CD4-positive, alpha-beta T cell treated with Interleukin-4 for 4 hours (primary cell): Measurements from ENCODE around the gene TNFSF13.
A peak's percentile ranks its signal among the peaks of the same experiment; 100 is the strongest.

Experiments
- DNase-seq: peaks from one replicate; pipeline ENCODE4 v3.0.0-alpha.2; 2020

The TNFSF13 gene, protein sequence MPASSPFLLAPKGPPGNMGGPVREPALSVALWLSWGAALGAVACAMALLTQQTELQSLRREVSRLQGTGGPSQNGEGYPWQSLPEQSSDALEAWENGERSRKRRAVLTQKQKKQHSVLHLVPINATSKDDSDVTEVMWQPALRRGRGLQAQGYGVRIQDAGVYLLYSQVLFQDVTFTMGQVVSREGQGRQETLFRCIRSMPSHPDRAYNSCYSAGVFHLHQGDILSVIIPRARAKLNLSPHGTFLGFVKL

DNA sequence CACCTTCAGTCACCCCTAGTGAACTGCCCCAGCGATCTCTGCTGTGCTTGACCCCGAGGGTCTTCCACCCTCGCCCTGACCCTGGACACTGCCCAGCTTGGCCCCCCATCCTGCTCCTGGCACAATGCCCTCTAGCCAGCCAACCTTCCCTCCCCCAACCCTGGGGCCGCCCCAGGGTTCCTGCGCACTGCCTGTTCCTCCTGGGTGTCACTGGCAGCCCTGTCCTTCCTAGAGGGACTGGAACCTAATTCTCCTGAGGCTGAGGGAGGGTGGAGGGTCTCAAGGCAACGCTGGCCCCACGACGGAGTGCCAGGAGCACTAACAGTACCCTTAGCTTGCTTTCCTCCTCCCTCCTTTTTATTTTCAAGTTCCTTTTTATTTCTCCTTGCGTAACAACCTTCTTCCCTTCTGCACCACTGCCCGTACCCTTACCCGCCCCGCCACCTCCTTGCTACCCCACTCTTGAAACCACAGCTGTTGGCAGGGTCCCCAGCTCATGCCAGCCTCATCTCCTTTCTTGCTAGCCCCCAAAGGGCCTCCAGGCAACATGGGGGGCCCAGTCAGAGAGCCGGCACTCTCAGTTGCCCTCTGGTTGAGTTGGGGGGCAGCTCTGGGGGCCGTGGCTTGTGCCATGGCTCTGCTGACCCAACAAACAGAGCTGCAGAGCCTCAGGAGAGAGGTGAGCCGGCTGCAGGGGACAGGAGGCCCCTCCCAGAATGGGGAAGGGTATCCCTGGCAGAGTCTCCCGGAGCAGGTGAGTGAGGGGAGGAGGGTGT lies at the start of gene TNFSF13:
Gene TNFSF13 (plus strand): TSS at position 207 of the 776 bp plus-strand sequence. CDS start 290 bp downstream, at position 497.
- no peak for DNase-seq

DNA sequence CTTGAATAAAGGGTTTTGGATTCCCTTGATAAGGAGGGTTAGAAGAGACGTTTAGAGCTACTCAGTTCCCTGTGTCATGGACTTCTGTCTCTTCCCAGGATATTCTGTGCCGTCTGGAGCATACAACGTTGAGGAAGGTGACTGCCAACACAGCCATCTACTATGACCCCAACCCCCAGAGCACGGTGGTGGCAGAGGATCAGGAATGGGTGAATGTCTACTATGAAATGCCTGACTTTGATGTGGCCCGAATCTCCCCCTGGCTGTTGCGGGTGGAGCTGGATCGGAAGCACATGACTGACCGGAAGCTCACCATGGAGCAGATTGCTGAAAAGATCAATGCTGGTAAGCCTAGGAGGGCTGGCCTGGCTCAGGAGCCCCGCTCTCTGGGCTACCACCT lies 49.7 kb upstream of the TNFSF13 start:
- no peak for DNase-seq

DNA sequence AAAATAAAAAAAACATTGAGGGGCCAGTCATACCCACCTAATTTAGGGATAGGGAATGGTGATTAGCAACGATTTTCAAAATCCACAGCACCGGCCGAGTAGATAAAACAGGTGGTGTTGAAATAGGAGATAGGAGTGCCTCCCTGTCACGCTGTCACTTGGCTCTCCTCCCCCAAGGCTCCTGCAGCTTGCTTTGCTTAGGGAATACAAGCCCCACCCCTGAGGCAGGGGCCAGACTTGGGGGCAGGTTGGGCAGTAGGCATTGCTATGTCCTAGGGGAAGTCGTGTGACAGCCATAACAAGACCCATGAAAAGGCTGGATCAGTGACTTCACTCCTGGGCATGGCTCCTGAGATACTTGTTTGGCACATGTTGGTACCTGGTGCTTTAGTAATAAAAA lies 48.6 kb upstream of the TNFSF13 start:
- no peak for DNase-seq

DNA sequence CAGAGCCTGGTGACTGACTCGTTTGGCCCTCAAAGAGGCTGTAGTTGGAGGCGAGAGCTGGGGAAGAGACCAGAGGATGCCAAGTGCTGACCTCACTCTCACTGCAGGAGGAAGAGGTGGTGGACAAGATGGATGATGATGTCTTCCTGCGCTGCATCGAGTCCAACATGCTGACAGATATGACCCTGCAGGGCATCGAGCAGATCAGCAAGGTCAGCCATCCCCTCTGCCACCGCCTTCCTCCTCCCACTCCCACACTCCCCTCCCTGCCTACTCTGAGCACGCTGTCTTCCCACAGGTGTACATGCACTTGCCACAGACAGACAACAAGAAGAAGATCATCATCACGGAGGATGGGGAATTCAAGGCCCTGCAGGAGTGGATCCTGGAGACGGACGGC lies 47.4 kb upstream of the TNFSF13 start:
- no peak for DNase-seq

DNA sequence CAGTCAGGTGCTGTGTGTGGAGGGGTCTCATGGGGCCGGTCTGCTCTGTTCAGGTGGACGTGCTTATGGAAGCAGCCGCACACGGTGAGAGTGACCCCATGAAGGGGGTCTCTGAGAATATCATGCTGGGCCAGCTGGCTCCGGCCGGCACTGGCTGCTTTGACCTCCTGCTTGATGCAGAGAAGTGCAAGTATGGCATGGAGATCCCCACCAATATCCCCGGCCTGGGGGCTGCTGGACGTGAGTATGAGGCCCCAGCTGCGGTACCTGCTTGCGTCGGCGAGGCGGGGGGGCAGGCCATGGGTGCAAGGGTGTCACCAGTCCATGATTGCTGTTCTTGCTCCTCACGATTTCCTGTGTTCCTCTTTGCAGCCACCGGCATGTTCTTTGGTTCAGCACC lies 46.4 kb upstream of the TNFSF13 start:
- no peak for DNase-seq

DNA sequence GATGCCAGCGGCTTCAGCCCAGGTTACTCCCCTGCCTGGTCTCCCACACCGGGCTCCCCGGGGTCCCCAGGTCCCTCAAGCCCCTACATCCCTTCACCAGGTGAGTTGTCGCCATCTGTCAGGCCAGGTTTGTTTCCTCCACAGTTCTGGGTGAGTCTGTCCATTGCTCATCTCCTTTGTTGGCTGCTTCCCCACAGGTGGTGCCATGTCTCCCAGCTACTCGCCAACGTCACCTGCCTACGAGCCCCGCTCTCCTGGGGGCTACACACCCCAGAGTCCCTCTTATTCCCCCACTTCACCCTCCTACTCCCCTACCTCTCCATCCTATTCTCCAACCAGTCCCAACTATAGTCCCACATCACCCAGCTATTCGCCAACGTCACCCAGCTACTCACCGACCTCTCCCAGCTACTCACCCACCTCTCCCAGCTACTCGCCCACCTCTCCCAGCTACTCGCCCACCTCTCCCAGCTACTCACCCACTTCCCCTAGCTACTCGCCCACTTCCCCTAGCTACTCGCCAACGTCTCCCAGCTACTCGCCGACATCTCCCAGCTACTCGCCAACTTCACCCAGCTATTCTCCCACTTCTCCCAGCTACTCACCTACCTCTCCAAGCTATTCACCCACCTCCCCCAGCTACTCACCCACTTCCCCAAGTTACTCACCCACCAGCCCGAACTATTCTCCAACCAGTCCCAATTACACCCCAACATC lies 45.6 kb upstream of the TNFSF13 start:
- no peak for DNase-seq

DNA sequence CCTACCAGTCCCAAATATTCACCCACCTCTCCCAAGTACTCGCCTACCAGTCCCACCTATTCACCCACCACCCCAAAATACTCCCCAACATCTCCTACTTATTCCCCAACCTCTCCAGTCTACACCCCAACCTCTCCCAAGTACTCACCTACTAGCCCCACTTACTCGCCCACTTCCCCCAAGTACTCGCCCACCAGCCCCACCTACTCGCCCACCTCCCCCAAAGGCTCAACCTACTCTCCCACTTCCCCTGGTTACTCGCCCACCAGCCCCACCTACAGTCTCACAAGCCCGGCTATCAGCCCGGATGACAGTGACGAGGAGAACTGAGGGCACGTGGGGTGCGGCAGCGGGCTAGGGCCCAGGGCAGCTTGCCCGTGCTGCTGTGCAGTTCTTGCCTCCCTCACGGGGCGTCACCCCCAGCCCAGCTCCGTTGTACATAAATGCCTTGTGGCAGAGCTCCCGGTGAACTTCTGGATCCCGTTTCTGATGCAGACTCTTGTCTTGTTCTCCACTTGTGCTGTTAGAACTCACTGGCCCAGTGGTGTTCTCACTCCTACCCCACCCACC lies 44.6 kb upstream of the TNFSF13 start:
- no peak for DNase-seq

DNA sequence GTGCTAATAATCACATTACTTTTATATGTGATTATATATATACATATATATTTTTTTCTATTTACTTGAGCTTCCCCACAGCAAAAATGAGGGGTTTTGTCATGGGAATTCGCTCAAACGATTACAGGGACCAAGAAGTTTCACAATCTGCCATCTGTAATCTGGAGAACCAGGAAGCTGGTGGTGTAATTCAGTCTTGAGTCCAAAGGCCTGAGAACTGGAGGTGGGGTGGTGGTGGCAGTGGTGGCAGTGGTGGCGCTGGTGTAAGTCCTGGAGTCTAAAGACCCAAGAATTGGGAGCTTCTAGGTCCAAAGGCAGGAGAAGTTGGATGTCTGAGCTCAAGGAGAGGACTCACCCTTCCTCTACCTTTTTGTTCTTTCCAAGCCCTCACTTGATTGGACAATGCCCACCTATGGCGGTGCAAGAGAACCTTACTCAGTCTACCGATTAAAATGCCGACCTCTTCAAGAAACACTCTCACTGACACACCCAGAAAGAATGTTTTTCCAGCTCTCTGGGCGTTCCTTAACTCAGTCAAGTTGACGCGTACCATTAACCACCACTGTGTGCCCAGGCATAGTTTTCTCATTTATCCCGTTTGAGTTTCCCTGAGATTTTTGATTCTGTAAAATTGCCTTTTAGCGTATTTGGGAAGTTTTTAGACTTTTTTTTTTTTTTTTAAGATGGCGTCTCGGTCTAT lies 42.5 kb upstream of the TNFSF13 start:
- DNase-seq: no peak

DNA sequence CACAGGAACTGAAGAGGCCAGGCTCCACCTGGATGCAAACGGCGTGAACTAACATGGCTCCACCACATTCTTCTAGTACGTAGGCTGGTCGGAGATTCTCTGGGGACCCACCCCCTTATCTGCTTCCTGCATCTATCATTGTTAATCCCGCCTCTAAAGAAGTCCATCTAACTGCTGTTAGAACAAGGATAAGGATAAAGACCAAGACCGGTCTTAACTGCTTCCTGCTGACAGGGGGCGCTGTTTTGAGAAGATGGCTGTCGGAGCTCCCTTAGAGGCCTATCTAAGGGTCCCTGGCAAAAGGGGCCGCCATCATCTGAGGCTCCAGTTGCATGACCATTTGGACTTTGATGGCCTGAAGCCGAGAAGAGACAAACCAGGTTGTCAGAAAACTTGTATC lies 35.5 kb upstream of the TNFSF13 start:
- DNase-seq: peak; percentile 47

DNA sequence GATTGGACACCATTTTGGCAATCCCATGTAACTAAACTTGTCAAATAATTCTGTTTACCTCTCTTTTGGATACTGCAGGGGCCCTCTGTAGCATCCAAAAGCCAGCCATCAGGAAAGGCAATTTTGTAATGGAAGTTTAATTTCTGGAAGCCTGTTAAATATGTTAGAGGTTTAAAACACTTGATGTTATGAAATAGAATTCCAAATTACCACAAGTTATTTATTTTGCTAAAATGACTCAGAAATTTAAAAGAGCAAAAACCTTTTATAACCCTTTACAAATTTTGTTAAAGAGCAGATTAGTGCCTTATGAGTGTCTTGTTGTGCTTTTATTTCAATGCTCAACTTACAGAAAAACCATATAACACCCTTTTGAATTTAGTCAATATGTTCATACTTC lies 29.7 kb upstream of the TNFSF13 start:
- no peak for DNase-seq

DNA sequence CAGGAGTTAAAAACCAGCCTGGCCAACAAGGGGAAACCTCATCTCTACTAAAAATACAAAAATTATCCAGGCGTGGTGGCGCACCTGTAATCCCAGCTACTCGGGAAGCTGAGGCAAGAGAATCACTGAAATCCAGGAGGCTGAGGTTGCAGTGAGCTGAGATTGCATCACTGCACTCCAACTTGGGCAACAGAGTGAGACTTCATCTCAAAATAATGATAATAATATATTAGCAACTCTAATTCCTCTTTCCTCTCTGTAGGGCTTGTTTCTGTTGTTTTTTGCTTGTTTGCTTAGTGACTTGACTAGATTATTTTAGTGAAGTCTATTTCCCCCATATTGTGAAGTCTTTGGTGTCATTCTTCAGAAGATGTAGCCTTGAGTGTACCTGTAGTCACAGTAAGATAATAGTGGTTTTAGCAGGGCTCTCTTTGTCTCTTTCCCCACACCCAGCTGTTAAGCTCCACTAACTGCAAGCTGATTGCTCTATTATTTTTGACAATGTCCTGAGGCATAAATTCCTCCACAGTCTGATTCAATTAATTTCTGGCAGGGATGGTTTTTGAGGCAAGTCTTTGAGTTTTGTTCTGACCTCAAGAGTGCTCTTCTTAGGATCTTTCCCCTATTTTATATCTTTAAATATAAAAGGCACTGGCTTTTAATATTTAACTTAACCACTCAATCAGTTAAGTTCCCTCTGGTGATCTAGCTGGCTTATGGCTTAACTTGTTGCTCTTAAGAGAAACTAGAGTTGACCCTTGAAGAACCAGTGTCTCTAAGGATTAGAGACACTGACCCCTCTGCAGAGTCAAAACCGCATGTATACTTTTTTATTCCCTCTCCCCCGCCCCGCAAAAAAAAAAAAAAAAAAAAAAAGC lies 28.3 kb upstream of the TNFSF13 start:
- DNase-seq: no peak

DNA sequence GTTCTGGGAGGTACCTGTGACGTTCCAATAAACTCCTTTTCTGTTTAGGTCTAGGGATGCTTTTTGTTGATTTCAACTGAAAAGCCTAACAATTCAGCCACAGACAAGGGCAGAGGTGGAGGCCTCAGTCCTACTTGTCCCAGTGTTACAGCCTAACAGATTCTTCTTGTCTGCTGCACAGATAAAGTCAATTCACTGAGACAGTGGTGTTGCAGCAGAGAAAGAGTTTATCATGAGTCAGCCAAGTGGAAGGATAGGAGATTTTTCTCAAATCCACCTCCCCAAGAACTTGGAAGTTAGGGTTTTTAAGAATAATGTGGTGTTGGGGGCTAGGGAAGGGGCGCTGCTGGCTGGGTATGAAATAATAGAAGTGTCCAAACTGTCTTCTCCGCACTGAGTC lies 20.5 kb upstream of the TNFSF13 start:
- no peak for DNase-seq

DNA sequence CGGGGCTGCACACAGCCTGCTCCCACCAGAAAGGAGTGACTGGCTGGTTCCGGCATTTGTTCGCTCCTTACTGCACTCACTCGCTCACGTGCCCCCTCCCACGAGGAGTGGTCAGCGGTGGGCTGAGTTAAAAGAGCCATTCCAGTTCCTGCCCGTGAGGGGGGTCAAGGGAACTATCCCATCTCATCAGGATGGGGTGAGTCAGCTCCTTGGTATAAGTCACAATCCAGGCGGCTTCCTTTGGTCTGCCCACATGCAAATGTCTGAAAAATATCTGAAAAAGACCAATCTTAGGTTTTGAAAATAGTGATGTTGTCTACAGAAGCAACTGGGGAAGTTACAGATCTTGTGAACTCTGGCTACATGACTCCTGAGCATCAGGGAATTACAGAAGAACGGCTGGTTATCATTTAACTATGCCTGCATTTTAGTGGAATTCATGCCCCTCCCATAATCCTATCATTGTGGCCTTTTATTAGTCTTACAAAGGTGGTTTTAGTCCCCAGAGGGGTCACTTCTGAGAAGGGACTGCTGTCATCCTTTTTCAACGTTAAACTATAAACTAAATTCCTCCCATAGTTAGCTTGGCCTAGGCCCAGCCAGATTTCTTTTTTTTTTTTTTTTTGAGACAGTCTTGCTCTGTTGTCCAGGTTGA lies 19.5 kb upstream of the TNFSF13 start:
- no peak for DNase-seq

DNA sequence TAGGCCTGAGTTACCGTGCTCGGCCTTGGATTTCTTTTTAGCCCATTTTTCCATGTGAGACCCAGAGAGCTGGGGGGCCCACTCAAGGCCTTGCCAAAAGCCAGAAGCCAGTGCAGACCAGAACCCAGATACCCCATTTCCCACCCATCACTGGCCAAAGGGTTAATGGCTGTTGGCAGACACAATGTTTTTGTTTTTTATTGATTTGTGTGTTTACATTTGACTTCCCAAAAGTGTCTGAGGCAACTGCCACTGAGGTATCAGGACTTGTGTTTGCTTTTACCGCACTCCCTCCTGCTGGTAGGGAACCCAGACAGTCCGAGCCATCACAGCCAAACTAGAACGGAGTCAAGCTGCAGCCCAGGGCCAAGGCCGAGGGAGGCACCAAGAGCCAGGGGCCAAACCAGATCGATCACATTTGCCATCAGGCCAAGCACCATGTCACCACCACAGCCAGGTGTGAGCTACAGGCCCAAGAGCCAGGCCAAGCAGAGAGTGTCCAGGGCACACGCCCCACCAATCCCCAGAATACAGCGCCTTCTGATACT lies 17.4 kb upstream of the TNFSF13 start:
- DNase-seq: no peak

DNA sequence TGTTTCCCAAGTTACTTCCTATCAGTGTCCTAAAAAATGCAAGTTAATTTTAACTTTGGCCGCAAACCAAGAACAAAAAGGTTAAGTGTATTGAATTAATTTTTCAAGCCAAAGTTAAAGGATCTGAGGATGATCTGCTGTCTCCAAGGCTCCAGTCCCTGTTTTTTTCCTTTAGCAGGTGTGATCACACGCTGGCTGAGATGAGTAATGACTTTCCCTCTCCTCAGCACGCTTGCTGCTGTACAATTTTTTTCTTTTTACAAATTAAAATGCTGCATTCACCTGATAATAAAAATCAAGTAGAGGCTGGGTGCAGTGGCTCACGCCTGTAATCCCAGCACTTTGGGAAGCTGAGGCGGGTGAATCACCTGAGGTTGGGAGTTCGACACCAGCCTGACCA lies 13.6 kb upstream of the TNFSF13 start:
- no peak for DNase-seq

DNA sequence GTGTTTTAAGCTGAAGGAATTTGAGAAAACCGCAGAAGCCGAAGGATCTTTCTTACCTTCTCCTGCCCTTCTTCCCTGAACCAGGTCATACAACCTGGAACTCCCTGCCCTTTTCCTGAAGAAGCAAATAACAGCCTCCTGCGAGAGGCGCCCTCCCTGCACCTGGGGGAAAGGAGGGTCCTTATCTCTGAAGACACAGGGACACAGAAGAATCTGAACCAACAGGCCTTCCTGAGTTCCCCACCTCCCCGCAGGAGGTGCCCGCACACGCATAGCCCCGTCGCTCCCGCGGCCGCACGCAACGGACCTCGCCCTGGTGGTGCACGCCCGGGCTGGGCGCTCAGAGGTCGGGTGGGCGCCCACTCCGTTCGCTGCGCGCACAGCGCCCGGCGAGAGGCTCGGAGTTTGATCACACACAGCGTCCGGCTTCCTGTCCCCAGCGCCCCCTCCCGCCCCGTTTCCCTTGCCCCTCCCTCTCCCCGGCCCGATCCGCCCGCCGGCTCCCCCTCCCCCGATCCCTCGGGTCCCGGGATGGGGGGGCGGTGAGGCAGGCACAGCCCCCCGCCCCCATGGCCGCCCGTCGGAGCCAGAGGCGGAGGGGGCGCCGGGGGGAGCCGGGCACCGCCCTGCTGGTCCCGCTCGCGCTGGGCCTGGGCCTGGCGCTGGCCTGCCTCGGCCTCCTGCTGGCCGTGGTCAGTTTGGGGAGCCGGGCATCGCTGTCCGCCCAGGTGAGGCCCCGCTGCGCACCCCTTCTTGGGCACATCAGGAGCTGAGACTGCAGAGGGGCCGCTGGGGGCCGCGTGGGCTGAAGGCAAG lies 9.8 kb upstream of the TNFSF13 start, which contains the start of gene TNFSF12:
Gene TNFSF12 (plus strand): TSS at position 474 of the 816 bp plus-strand sequence. CDS start 96 bp downstream, at position 570.
- DNase-seq: peak; percentile 48

DNA sequence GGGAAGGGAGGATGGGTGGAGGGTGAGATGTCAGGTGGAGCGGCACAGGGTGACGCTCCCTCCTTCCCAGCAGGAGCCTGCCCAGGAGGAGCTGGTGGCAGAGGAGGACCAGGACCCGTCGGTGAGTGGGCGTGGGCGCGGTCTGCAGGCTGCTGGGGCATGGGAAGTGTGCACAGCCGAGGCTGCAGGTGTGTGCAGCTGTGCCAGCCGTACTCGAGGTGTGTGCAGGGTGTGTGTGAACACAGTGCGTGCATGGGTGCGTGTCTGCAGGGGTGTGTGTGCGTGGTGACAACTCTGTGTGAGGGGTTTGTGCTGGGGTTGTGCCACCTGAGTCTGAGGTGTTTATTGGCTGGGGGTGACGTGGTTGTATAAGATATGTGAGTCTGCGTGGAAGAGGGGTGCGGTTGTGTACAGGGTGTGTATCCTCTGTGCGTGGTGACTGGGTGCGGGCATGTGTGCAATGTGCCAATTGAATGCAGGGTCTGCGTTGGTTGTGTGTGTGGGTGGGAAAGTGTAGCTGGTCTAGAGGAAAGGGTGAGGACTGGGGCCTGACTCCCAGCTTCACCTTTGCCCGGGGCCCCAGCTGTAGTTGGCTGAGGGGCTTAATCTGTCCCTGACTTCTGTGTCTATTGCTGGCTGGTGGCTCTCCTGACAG lies 9.0 kb upstream of the TNFSF13 start:
- DNase-seq: peak; percentile 71

DNA sequence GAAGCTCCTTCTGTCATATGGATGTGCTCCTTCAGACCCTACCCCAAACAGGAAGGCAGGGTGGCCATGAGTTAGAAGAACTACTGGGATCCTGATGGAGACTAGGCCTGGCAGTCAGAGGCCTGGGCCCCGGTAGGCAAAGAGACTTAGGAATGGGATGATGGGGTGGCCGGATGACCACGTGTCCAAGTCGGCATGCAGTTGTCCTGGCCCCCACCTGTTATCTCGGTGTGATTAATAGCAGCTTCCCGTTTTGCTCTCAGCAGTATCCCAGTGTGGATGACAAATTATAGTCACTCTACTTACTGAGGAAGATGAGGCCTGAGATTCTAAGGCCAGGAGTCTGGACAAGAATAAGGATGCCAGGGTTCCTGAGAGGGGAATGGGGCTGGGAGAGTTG lies 8.2 kb upstream of the TNFSF13 start:
- no peak for DNase-seq

DNA sequence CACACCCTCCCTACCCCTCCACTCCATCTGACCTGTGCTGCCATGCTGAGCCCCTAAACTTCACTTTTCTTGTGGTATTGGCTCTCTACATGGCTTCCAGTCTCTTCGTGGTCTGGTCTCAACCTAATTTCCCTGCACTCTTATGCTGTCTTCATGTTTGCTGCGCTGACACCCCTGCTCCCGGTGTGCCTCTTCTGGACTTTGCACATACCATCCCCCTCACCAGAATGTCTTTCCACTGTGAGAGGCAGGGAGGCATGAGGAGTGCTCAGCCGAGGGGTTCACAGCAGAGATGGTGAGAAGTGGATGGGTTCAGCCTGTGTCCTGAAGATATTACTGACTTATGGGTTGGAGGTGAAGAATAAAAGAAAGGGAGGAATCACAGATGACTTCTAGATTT lies 7.2 kb upstream of the TNFSF13 start:
- no peak for DNase-seq
